Measurements from ENCODE around the gene DSG2. TPM values are rescaled to one million over a fixed set of nuclear protein-coding genes. Genes with fewer than 3 reads are reported as not detected.

DSG2 gene
- total RNA-seq: 1 to 10 TPM; 1.8 to 3.6 (median 2.4) TPM
- polyA plus RNA-seq: 10 to 100 TPM; 16.2 to 92.4 (median 21.5) TPM

DNA sequence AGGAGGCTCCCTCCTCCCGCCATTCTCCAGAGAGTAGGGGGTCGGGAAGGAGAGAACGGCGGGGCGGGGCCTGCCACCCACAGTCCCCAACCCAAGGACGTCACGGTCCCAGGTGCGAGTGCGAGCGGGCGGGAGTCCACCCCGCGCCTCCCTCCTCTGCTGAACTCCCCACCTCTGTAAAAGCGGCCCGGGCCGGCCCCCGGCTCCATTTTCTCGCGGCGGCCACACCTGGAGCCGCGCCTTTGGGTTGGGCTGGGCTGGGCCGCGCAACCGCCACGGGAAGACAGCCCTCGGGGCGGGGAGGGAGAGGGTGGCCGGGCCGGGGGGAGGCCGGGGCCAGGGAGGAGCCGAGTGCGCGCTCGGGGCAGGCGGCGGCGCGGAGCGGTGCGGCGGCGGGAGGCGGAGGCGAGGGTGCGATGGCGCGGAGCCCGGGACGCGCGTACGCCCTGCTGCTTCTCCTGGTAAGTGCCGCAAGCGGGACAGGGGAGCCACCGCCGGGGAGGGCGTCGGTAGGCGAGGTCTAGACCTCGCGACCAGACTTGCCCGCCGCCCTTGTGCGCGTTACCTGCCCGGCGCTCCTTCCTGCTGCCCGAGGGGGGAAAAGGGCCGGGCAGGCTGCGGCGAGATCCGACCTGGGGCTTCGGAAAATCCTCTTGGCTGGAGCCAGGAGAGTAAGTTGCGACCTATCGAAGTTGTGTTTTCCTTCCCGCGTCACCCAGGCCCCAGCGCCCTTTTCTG is at the start of gene DSG2:
DSG2 (plus strand) TSS at position 342 of the 738 bp plus-strand sequence; CDS start at position 417, 75 bp downstream.
- Histone ChIP-seq H3K9me3 (no peaks in the 10 kb centered on the region), H3K27me3 (peaks cover 0 to 16% (median 0%) of the 10 kb centered on the region in 3 donors), H3K4me1 (peaks cover 0 to 17% (median 13%) of the 10 kb centered on the region in 4 donors), H3K27ac (peak within 1 kb of the TSS in 1 of 4 donors; percentile 33), H3K36me3 (no peaks in the 10 kb centered on the region), H3K4me3 (peak within 1 kb of the TSS; percentile 30 to 65 (median 58))
- TF ChIP-seq, protein P1, sequence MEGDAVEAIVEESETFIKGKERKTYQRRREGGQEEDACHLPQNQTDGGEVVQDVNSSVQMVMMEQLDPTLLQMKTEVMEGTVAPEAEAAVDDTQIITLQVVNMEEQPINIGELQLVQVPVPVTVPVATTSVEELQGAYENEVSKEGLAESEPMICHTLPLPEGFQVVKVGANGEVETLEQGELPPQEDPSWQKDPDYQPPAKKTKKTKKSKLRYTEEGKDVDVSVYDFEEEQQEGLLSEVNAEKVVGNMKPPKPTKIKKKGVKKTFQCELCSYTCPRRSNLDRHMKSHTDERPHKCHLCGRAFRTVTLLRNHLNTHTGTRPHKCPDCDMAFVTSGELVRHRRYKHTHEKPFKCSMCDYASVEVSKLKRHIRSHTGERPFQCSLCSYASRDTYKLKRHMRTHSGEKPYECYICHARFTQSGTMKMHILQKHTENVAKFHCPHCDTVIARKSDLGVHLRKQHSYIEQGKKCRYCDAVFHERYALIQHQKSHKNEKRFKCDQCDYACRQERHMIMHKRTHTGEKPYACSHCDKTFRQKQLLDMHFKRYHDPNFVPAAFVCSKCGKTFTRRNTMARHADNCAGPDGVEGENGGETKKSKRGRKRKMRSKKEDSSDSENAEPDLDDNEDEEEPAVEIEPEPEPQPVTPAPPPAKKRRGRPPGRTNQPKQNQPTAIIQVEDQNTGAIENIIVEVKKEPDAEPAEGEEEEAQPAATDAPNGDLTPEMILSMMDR (IDR thresholded peaks at IDR 0.05): no peak
- TF ChIP-seq EP300 (IDR thresholded peaks at IDR 0.05): no peak
- no peak for TF ChIP-seq POLR2AphosphoS5 (IDR thresholded peaks at IDR 0.05)
- peak in 1 of 2 donors; percentile 15 for TF ChIP-seq POLR2A (IDR thresholded peaks at IDR 0.05)
- WGBS, 2 donors: 1% methylated on average over 79 of the region's 79 CpGs
- intact Hi-C loops (cut with DNase I): no loop called here
- DNase-seq: peak; percentile 67

DNA sequence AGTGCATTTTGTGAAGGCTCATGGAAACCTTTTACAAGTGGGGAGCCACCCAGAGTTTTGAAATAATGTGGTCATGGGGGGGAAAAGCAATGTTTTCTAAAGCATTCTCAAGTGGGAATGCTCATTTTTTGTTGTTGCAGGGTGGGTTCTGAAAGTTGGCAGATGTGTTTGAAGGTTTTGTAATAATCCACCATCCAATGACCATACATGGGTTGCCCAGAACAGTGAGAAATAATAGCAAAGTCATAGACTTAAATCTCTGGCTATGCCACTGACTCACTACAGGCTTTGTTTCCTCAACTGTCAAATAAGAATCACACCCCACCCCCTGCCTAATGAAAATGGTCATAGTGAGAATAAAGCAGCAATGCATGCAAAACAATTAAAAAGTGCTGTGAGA is 47.6 kb upstream of the DSG2 start:
- TF ChIP-seq POLR2AphosphoS5 (IDR thresholded peaks at IDR 0.05): no peak
- TF ChIP-seq, protein P1 (IDR thresholded peaks at IDR 0.05): no peak
- TF ChIP-seq POLR2A (IDR thresholded peaks at IDR 0.05): no peak
- TF ChIP-seq EP300 (IDR thresholded peaks at IDR 0.05): no peak
- no peak overlapping the region for H3K4me3 ChIP-seq
- H3K27ac ChIP-seq: no peak overlapping the region
- no peaks in the 10 kb centered on the region for H3K27me3 ChIP-seq
- intact Hi-C loops (cut with DNase I): no loop called here
- DNase-seq: no peak
- no peaks in the 10 kb centered on the region for H3K9me3 ChIP-seq
- no peaks in the 10 kb centered on the region for H3K36me3 ChIP-seq
- H3K4me1 ChIP-seq: no peaks in the 10 kb centered on the region

DNA sequence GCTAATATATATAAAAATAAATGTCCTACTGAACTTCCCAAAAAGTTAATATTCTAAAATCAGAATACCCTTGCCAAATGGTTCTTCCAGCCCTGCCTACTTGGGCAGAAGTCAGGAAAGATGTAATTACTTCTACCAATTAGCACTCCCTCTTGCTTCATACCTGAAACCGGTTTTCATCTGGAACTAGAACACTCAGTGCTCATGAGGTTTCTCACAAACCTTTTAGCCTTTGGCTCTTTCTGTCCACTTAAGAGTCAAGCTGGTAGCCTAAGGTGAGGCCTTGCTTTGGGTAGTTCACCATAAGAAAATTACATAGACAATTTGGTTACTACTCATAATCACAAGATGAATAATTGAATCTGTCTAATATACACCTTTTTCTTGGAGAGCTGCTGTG is 46.4 kb upstream of the DSG2 start:
- no peaks in the 10 kb centered on the region for H3K27me3 ChIP-seq
- no peak overlapping the region for H3K27ac ChIP-seq
- TF ChIP-seq EP300 (IDR thresholded peaks at IDR 0.05) (no peak), POLR2A (IDR thresholded peaks at IDR 0.05) (no peak), POLR2AphosphoS5 (IDR thresholded peaks at IDR 0.05) (no peak)
- TF ChIP-seq, protein P1 (IDR thresholded peaks at IDR 0.05): no peak
- intact Hi-C loops (cut with DNase I): no loop called here
- H3K4me1 ChIP-seq: no peaks in the 10 kb centered on the region
- H3K4me3 ChIP-seq: no peak overlapping the region
- H3K36me3 ChIP-seq: no peaks in the 10 kb centered on the region
- H3K9me3 ChIP-seq: no peaks in the 10 kb centered on the region
- 85 to 92% methylated on average over 1 of the region's 1 CpG for WGBS, 2 donors
- no peak for DNase-seq

DNA sequence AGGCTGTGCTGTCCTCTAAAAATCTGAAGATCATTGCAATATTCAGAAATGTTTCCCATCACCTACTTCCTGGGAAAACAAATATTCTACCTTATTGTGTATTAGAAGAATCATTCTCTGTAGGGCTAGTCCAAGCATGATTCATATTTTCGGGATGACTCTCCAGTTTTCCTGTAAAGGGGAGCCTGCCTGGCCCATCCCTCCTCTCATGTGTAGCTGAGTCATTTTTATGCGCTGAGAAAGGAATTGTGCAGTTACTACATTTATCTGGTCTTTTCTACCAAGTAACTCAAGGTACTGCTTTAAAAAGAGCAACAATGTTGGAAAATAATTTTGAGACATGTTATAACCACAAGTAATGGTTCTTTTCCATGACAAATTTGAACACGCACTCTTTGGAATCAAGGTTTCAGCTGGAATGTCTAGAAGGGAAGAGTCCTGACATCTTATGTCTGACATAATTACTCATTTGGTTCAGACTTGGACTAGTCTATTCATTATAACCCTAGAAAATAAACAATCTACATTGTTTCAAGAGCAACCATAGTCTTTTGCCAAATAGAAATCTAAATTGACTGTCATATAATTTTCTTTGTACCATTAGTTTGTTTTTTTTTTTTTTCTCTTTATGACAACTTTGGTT is 43.8 kb upstream of the DSG2 start:
- DNase-seq: no peak
- TF ChIP-seq POLR2A (IDR thresholded peaks at IDR 0.05) (no peak), EP300 (IDR thresholded peaks at IDR 0.05) (no peak), POLR2AphosphoS5 (IDR thresholded peaks at IDR 0.05) (no peak)
- TF ChIP-seq, protein P1 (IDR thresholded peaks at IDR 0.05): no peak
- WGBS, 2 donors: 75 to 91% methylated on average over 3 of the region's 3 CpGs
- Histone ChIP-seq H3K9me3 (no peaks in the 10 kb centered on the region), H3K27me3 (no peaks in the 10 kb centered on the region), H3K4me1 (no peaks in the 10 kb centered on the region), H3K36me3 (no peaks in the 10 kb centered on the region), H3K27ac (no peak overlapping the region), H3K4me3 (no peak overlapping the region)
- intact Hi-C loops (cut with DNase I): no loop called here

Data from sigmoid colon (tissue), 7 donors.